Activated T-cell treated with anti-CD3 and anti-CD28 coated beads, Interleukin-2, amount 50 U/mL, for 1 hour (primary cell): Measurements from ENCODE around the gene MTMR12.

Experiments
- DNase-seq: peaks from one replicate; pipeline ENCODE4 v3.0.0-alpha.2; 2020

Gene MTMR12

GRCh38 chr5:32312595-32313332, at the start of gene MTMR12:
Gene MTMR12, minus strand, starts transcription at chr5:32312939. Its CDS starts 101 bp downstream, at chr5:32312838.
- peak; percentile 100 for DNase-seq

GRCh38 chr5:32362527-32362926, 49.8 kb upstream of the MTMR12 start:
- no peak for DNase-seq

- DNase-seq: no peak
These were observed 48.2 kb upstream of the MTMR12 start for GRCh38 chr5:32360906-32361305.

- DNase-seq: no peak
These were observed 45.9 kb upstream of the MTMR12 start for GRCh38 chr5:32358611-32359010.

- no peak for DNase-seq
These were observed 44.9 kb upstream of the MTMR12 start for GRCh38 chr5:32357658-32358057.

GRCh38 chr5:32355686-32356085, 42.9 kb upstream of the MTMR12 start:
- no peak for DNase-seq

- no peak for DNase-seq
These were observed 40.7 kb upstream of the MTMR12 start for GRCh38 chr5:32353420-32353819.

GRCh38 chr5:32352685-32353084, 39.9 kb upstream of the MTMR12 start:
- no peak for DNase-seq

GRCh38 chr5:32346869-32347268, 34.1 kb upstream of the MTMR12 start:
- no peak for DNase-seq

GRCh38 chr5:32343058-32343672, 30.4 kb upstream of the MTMR12 start:
- DNase-seq: no peak

- no peak for DNase-seq
These were observed 29.9 kb upstream of the MTMR12 start for GRCh38 chr5:32342656-32343055.

- no peak for DNase-seq
These were observed 27.1 kb upstream of the MTMR12 start for GRCh38 chr5:32339878-32340277.

GRCh38 chr5:32339198-32339597, 26.5 kb upstream of the MTMR12 start:
- DNase-seq: no peak

GRCh38 chr5:32332966-32333365, 20.2 kb upstream of the MTMR12 start:
- DNase-seq: no peak

GRCh38 chr5:32332361-32332760, 19.6 kb upstream of the MTMR12 start:
- DNase-seq: no peak

GRCh38 chr5:32331935-32332274, 19.2 kb upstream of the MTMR12 start:
- DNase-seq: no peak

GRCh38 chr5:32331217-32331934, 18.6 kb upstream of the MTMR12 start:
- DNase-seq: no peak

- no peak for DNase-seq
These were observed 17.6 kb upstream of the MTMR12 start for GRCh38 chr5:32330126-32330971.

- peak; percentile 51 for DNase-seq
These were observed 16.7 kb upstream of the MTMR12 start for GRCh38 chr5:32329395-32329834.

GRCh38 chr5:32326216-32326772, 13.6 kb upstream of the MTMR12 start:
- no peak for DNase-seq

GRCh38 chr5:32325616-32326015, 12.9 kb upstream of the MTMR12 start:
- no peak for DNase-seq

GRCh38 chr5:32325062-32325461, 12.3 kb upstream of the MTMR12 start:
- no peak for DNase-seq

- no peak for DNase-seq
These were observed 11.0 kb upstream of the MTMR12 start for GRCh38 chr5:32323741-32324140.
